AG09319 (cell line): ENCODE data around the gene TNFRSF4.
"Not testable (repeated sequence)": the region's sequence is repeated elsewhere in the genome, so short reads cannot be mapped to it uniquely, and the experiment has no call there.

ENCODE experiments used
- DNase-seq: peaks from one replicate; pipeline ENCODE4 v3.0.0-alpha.2; 2010; ENCODE audit warnings: low read depth; ENCODE audit errors: extremely low read depth
- TF ChIP-seq, protein P1 (sequence below): IDR thresholded peaks from 2 replicates; pipeline ENCODE4 v1.5.1; 2011; ENCODE audit warnings: low read depth, mild to moderate bottlenecking, inconsistent platforms, low read length, moderate library complexity

Gene TNFRSF4

GRCh38 chr1:1198423-1199140 is 15.4 kb downstream of the TNFRSF4 start:
- TF ChIP-seq, protein P1, sequence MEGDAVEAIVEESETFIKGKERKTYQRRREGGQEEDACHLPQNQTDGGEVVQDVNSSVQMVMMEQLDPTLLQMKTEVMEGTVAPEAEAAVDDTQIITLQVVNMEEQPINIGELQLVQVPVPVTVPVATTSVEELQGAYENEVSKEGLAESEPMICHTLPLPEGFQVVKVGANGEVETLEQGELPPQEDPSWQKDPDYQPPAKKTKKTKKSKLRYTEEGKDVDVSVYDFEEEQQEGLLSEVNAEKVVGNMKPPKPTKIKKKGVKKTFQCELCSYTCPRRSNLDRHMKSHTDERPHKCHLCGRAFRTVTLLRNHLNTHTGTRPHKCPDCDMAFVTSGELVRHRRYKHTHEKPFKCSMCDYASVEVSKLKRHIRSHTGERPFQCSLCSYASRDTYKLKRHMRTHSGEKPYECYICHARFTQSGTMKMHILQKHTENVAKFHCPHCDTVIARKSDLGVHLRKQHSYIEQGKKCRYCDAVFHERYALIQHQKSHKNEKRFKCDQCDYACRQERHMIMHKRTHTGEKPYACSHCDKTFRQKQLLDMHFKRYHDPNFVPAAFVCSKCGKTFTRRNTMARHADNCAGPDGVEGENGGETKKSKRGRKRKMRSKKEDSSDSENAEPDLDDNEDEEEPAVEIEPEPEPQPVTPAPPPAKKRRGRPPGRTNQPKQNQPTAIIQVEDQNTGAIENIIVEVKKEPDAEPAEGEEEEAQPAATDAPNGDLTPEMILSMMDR, result no peak
- no peak for DNase-seq

GRCh38 chr1:1197551-1198422 is 16.2 kb downstream of the TNFRSF4 start:
- TF ChIP-seq, protein P1, result no peak
- DNase-seq, result no peak

DNA sequence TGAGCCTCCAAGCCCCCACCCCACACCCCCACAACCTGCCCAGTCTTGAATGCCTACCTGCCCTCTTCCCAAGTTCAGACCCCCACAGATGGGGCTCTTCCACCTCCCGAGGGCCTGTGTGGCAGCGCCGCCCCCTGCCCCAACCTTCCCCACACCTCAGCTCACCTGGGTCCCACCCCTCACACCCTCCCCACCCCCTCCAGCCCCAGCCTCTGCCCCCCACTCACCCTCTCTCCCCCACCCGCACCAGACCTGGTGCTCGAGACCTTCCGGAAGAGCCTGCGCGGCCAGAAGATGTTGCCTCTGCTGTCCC is 16.8 kb downstream of the TNFRSF4 start:
- DNase-seq, result no peak
- TF ChIP-seq, protein P1, result no peak

DNA sequence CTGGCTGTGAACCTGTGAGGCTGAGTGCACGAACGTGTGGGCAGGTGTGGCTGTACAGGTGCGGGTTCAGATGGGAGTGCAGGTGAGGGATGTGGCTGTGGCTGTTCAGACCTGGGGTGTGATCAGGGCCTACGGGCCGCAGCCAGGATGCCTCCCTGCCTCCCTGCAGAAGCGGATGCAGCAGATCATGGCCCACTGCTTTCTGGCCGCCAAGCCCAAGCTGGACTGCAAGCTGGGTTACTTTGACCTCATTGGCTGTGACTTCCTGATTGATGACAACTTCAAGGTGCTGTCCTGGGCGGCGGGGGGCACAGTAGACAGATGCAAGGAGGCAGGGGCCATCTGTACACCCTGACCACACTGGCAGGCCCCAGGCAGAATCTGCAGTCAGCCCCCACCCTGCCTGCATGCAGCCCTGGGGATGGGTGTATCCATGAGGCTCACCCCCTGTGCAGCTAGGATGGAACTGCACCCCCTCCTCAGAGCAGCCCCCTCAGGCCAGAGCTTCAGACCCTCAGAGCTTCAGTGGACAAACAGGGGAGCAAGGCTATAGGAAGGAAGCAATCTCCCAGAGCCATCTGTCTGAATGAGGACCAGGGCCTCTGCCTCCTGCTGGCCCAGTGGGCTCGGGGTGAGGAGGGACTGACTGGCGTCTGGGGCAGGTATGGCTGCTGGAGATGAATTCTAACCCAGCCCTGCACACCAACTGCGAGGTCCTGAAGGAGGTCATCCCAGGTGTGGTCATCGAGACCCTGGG is 17.3 kb downstream of the TNFRSF4 start:
- DNase-seq, result no peak
- TF ChIP-seq, protein P1, result no peak

DNA sequence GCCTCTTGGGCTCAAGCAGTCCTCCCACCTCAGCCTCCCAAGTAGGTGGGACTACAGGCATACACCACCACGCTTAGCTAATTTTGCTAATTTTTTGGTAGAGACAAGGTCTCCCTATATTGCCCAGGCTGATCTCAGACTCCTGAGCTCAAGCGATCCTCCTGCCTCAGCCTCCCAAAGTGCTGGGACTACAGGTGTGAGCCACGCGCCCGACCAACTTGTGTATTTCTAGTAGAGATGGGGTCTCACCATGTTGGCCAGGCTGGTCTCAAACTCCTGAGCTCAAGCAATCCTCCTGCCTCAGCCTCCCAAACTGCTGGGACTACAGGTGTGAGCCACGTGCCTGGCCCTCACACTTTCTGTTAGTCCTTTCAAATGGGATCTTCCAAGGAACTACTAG is 18.2 kb downstream of the TNFRSF4 start:
- DNase-seq, result not testable (repeated sequence)

GRCh38 chr1:1194723-1195122 is 19.2 kb downstream of the TNFRSF4 start:
- DNase-seq, result no peak
- TF ChIP-seq, protein P1, result no peak

DNA sequence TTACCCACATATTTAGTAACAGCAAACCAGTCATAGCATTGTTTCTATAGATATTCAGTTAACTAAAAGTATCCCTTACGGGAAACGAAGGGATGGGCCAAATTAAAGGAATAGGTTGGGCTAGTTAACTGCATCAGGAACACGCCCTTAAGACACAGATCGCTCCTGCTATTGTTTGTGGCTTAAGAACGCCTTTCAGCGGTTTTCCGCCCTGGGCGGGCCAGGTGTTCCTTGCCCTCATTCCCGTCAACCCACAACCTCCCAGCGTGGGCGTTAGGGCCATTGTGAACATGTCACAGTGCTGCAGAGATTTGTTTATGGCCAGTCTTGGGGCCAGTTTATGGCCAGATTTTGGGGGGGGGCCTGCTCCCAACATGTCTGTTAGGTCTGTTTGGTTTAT is 22.2 kb downstream of the TNFRSF4 start:
- no peak for DNase-seq
- TF ChIP-seq, protein P1, result no peak
